DND-41 (cell line): ENCODE measurements around the gene SLC25A41.

Source experiments
- EZH2 ChIP-seq: IDR thresholded peaks from 3 replicates; pipeline ENCODE4 v1.6.1; 2012; ENCODE audit warnings: borderline replicate concordance, low read depth, mild to moderate bottlenecking, moderate library complexity, low read length, inconsistent platforms; ENCODE audit not compliant: severe bottlenecking
- TF ChIP-seq, protein P1 (sequence below): IDR thresholded peaks from 2 replicates; pipeline ENCODE4 v1.5.1; 2012; ENCODE audit warnings: borderline replicate concordance, low read length, moderate library complexity, mild to moderate bottlenecking; ENCODE audit not compliant: poor library complexity, severe bottlenecking; ENCODE audit errors: extremely low read depth

DNA sequence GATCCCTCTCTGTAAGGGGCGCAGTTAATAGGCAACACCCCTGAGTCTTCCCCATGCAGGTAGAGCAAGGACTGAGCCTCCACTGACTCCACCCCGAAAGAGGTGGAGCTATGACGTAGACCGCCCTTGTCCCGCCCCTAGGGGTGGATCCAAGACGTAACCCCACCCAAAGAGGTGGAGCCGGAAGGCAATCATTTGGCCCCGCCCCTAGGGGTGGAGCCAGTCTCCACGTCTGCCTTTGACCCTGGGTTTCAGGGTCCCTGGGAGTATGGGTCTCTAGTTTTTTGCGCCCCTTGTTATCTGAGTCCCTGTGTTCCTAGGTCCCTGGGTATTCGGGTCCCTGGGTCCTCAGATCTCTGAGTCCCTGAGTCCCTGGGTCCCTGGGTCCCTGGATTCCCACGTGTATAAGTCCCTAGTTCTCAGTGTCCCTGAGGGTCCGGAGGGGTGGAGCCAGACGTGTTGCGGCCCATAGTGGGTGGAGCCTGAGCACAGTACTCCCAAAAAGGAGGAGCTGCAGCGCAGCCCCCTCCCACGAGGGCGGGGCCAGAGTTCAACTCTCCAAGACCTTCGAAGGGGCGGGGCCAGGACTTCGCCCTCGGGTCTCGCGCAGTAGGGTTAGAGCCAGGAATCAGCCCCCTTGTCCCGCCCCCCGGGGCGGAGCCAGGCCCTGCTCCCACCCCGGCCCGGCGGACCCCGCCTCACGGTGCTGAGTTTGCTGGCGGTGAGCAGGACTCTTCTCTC, 42.8 kb upstream of the SLC25A41 start:
- TF ChIP-seq, protein P1, sequence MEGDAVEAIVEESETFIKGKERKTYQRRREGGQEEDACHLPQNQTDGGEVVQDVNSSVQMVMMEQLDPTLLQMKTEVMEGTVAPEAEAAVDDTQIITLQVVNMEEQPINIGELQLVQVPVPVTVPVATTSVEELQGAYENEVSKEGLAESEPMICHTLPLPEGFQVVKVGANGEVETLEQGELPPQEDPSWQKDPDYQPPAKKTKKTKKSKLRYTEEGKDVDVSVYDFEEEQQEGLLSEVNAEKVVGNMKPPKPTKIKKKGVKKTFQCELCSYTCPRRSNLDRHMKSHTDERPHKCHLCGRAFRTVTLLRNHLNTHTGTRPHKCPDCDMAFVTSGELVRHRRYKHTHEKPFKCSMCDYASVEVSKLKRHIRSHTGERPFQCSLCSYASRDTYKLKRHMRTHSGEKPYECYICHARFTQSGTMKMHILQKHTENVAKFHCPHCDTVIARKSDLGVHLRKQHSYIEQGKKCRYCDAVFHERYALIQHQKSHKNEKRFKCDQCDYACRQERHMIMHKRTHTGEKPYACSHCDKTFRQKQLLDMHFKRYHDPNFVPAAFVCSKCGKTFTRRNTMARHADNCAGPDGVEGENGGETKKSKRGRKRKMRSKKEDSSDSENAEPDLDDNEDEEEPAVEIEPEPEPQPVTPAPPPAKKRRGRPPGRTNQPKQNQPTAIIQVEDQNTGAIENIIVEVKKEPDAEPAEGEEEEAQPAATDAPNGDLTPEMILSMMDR: no peak
- TF ChIP-seq EZH2: no peak
